ENCODE data around the gene C3orf20.
"Not testable (repeated sequence)": the region's sequence is repeated elsewhere in the genome, so short reads cannot be mapped to it uniquely, and the experiment has no call there.

Gene C3orf20

GRCh38 chr3:14802381-14802731 is 127.4 kb downstream of the C3orf20 start:
- no peak for DNase-seq

DNA sequence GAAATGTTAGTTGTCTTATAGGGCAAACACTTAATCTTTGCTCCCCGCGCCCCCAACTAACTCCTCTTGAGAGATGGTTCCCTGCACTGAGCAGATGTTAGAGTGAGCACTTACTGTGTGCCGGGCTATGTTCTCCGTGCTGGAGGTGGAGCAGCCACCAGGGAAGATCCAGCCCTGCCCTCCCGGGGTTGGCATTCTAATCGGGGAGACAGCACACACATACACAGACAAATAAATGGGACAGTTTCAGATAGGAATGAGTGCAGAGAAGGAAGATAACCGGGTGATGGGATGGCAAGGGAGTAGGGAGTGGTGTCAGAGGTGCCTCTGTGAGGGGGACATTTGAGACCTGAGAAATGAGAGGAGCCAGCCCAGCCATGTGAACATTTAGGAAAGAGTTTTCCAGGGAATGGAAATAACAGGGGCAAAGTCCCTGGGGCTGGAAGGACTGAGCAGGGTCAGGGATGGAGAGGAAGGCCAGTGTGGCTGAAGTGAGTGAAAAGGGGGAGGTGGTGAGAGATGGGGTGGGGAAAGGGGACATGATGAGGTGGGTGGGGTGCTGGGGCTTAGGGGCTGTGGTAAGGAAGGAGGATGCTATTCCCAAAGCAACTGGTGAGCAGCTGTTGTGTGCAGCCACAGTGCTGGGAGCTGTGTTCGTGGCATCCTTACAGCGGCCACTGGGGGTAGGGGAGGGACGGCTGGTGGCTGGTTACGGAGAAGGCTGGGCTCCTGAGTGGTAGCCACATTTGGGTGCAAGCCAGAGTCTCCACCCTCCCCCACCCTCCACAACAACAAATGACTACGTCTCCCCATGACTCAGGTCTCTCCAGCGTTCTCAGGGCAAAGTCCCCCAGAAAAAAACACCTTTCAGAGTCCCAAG is 128.4 kb downstream of the C3orf20 start:
- DNase-seq = no peak

DNA sequence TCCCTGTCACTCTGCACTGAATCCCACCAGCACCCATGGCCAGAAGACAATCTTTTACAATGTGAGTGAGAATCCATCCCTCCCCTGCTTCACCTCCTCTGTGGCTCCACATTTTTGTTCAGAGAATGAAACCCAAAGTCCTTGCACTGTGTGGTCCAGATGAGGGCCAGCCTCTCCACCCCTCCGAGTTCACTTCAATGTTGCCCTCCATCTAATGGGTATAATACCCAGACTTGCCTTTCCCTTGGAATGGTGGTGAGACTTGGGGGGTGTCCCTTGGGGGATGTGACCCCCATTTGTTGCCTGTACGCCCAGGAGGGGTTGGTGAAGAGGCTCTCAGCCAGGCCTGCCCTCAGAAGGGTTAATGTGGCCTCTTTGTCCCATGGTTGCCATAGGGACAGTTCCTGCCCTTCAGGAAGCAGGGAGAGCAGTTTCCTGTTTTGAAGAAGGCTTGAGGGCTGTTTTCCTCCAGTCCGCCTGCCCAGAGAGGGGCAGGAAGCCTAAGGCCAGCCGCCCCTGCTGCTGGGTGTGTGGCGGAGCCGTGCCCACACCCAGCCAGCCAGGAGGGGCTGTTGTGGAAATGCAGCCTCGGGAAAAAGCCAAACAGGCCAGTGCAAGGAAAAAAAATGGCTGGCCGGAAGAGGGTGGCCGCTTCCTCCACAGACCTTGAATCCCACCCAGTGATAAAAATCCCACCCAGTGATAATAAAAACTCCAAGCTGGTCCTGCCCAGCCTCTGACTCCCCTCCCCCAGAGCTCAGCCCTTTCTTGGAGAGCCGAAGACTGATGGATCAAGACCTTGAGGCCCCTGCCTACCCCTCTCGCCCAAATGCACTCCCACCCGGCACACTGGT is 129.3 kb downstream of the C3orf20 start:
- DNase-seq = no peak

DNA sequence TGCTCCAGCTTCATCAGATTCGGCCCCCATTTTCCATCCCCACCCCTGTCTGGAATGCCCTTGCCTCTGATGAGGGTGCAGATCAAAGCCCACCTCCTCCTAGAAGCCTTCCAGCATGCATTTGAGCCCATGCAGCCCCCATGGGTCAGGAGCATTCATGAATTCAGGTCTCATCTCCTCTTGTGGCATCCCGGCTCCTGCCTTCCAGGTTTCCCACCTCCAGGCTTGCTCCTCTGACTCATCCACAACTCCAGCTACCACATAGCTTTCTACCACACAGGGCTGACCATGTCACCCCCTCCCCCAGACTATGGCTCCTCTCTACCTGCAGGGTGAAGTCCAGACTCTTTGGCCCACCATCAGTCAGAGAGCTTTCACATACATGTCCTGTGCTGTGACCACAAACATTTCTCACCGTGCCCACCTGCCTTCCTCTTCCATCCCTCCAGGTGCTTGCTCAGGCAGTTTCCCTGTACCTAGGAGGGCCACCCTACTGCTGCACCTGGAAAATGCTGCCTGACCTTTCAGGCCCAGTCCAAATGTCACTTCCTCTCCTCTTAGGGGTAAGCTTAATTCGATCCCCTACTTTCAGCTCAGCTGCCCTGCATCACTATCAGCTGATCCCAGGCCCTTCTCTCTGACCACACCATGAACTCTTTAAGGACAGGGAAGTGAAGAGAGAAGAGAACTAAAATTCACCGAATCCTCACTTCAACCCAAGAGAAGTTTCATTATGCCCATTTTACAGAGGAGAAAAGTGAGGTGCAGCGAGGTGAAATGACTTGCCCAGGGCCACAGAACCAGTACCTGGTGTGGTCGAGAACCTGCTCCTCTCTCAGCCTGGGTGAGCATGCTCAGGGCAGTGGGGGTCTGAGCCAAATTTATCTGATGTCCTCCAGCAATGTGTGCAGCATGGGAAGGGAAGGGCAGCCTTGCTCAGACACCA is 130.2 kb downstream of the C3orf20 start:
- no peak for DNase-seq

- no peak for DNase-seq
Observed at GRCh38 chr3:14805961-14806537, 131.1 kb downstream of the C3orf20 start.

GRCh38 chr3:14806641-14807263 is 131.8 kb downstream of the C3orf20 start:
- no peak for DNase-seq

- no peak for DNase-seq
Observed at GRCh38 chr3:14808025-14808424, 133.1 kb downstream of the C3orf20 start.

DNA sequence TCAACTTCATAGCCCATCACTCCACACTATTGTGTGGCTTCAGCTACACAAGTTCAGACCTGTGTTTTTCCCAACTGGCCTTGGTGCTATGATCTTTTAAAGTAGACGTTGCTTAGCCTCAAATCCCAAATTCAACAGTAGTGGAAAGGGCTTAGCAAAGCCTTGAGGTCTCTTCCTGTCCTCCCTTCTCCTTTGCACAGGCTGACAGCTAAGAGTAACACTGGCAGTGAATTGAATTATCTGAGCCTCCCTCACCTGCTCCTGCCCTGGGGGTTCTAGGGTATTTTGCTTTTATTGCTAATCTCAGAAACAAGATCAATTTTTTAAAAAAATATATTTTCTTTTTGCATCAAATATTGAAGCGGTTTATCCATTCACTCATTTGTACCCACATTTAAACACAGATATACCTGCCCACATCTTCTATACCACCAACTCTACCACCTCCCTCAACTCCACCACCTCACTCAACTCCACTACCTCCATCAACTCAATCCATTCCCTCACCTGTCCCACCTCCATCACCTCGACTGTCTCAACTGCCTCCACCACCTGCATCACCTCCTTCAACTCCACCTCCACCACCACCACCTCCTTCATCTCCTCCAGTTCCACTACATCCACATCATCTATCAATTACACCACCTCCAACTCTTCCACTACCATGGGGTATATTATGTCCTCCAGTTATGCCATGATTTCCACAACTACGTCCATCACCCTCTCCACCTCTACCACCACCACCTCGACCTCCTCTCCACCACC is 133.7 kb downstream of the C3orf20 start:
- no peak for DNase-seq

DNA sequence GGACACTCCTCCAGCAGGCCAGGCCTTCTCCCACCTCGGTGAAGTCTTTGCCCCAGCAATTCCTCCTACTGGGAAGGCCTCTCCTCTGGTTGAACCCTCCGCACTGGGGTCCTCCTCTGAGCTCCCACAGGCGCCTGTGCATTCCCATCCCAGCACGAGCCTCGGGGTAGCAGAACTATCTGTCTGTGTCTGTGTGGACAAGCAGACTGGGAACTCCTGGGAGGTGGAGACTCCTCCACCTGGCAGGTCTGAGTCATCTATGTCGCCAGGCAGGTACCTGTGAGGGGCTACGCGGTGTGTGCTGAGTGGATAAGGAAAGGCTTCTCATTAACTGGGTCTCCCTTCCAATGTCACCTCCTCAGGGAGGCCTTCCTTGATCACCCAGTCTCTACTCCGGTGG is 134.7 kb downstream of the C3orf20 start:
- DNase-seq = not testable (repeated sequence)

- DNase-seq = no peak
Observed at GRCh38 chr3:14810070-14810791, 135.3 kb downstream of the C3orf20 start.

DNA sequence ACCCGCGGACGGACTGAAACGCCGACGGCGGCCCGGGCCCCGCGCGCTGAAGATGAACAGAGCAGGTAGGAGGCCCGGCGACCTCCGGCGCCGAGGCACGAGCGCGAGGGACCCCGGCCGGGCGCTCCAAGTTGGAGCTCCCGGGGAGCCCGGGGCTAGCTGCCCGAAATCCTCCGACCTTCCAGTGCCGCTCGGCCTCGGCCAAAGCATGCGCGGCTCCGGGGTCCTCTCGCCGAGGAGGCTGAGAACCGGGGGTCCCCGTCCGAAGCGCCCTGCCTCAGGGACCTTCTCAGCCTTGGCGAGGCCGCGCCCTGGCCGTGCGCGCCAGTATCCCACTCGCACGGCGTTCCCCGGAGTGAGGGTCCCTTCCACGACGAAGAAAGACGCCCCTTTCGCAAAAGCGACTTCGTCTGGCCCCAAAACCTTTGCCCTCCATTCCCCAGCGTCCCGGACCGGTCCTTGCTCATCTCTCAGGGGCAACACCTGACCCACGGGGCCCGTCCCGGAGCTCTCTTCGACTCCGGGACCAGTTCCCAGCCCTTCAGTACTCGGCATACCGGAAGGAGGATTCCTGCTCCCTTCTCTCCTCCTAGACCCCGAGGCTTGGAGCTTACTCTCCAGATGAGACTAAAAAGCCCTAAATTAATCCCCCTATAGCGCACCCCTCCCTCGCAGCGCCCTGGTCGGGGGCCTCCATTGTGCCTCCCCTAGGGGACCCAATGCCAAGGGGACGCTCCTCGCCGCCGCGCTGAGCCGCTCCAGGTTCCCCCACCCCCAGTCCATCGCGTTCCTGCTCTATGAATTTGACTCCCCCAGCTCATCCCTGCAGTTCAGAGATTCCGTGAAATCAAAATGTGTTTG is 136.1 kb downstream of the C3orf20 start:
- no peak for DNase-seq

GRCh38 chr3:14811684-14812083 is 136.7 kb downstream of the C3orf20 start:
- no peak for DNase-seq

GRCh38 chr3:14812196-14812790 is 137.4 kb downstream of the C3orf20 start:
- DNase-seq = no peak

GRCh38 chr3:14814411-14814871 is 139.5 kb downstream of the C3orf20 start:
- no peak for DNase-seq

- DNase-seq = no peak
Observed at GRCh38 chr3:14816359-14816758, 141.4 kb downstream of the C3orf20 start.

DNA sequence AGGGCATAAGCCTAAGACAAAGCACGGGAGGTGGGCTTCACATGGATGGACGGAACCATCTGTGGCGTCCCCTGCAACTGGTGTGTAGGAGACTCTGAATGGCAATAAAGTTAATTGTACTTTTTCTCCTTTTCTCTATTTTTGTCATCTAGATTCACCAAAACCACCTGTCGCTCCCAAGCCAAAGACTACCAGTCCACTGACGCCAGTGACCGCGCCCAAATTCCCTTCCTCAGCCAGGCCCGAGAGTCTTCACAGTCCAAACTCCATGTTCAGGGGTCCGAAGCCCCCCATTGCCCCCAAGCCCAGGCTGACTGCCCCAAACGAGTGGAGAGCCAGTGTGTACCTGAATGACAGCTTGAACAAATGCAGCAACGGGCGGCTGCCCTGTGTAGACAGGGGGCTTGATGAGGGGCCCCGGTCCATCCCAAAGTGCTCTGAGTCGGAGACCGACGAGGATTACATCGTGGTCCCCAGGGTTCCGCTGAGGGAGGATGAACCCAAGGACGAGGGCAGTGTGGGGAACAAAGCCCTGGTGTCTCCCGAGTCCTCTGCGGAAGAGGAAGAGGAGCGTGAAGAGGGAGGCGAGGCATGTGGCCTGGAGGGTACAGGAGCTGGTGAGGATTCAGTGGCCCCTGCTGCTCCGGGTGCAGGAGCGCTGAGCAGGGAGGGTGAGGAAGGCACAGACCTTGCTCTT is 144.0 kb downstream of the C3orf20 start, which contains the start of gene FGD5:
Gene FGD5, plus strand, starts transcription at position 159 of the 697 bp plus-strand sequence. Its CDS starts 110 bp downstream, at position 269.
- DNase-seq = no peak

DNA sequence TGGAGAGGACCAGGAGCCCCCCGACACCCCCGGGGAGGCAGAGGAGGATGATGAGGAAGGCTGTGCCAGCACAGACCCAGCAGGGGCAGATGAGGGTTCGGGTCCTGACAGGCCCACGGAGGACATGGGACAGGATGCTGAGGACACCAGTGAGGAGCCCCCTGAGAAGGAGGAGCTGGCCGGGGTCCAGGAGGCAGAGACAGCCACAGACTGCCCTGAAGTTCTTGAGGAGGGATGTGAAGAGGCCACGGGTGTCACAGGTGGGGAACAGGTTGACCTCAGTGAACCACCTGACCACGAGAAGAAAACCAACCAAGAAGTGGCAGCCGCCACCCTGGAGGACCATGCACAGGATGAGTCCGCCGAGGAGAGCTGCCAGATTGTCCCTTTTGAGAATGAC is 144.7 kb downstream of the C3orf20 start:
- no peak for DNase-seq

DNA sequence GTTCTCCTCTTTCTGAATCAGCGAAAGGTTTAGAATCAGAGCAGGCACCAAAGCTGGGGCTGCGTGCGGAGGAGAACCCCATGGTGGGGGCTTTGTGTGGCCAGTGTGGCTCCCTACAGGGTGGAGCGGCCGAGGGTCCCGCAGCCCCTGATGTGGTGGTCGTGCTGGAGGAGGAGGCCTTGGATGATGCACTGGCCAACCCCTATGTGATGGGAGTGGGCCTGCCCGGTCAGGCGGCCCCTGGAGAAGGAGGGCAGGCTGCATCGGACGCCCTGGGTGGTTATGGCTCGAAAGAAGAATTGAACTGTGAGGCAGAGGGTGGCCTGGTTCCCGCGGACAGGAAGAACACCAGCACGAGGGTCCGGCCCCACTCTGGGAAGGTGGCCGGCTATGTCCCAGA is 145.2 kb downstream of the C3orf20 start:
- DNase-seq = no peak
